GM19467 (cell line): Measurements from ENCODE around the gene DYNC1I1.

Experiments used
- ATAC-seq: cut with Tn5 transposase; IDR thresholded peaks from one replicate; pipeline ENCODE4 v1.9.1; 2021; ENCODE audit warnings: mild to moderate bottlenecking, moderate library complexity; ENCODE audit not compliant: unreplicated experiment

DYNC1I1 gene

GRCh38 chr7:96014617-96015016 lies 242.3 kb downstream of the DYNC1I1 start:
- ATAC-seq, result no peak

GRCh38 chr7:96016056-96016586 lies 243.8 kb downstream of the DYNC1I1 start:
- no peak for ATAC-seq

- ATAC-seq, result no peak
These were observed 244.4 kb downstream of the DYNC1I1 start for GRCh38 chr7:96016735-96017134.

- no peak for ATAC-seq
These were observed 245.5 kb downstream of the DYNC1I1 start for GRCh38 chr7:96017877-96018276.

GRCh38 chr7:96021568-96021967 lies 249.2 kb downstream of the DYNC1I1 start:
- no peak for ATAC-seq

GRCh38 chr7:96023387-96023786 lies 251.0 kb downstream of the DYNC1I1 start:
- no peak for ATAC-seq

GRCh38 chr7:96026010-96026409 lies 253.7 kb downstream of the DYNC1I1 start:
- ATAC-seq, result no peak

- no peak for ATAC-seq
These were observed 254.3 kb downstream of the DYNC1I1 start for GRCh38 chr7:96026611-96027010.

- no peak for ATAC-seq
These were observed 256.4 kb downstream of the DYNC1I1 start for GRCh38 chr7:96028729-96029128.

- ATAC-seq, result no peak
These were observed 260.8 kb downstream of the DYNC1I1 start for GRCh38 chr7:96033009-96033598.

GRCh38 chr7:96034940-96035727 lies 262.8 kb downstream of the DYNC1I1 start:
- no peak for ATAC-seq

- ATAC-seq, result no peak
These were observed 268.0 kb downstream of the DYNC1I1 start for GRCh38 chr7:96040250-96040772.

GRCh38 chr7:96041171-96041570 lies 268.8 kb downstream of the DYNC1I1 start:
- ATAC-seq, result no peak

GRCh38 chr7:96045181-96045580 lies 272.8 kb downstream of the DYNC1I1 start:
- no peak for ATAC-seq

GRCh38 chr7:96045919-96046318 lies 273.6 kb downstream of the DYNC1I1 start:
- no peak for ATAC-seq

- no peak for ATAC-seq
These were observed 279.9 kb downstream of the DYNC1I1 start for GRCh38 chr7:96052289-96052688.

GRCh38 chr7:96052860-96053470 lies 280.6 kb downstream of the DYNC1I1 start:
- ATAC-seq, result no peak

- no peak for ATAC-seq
These were observed 283.4 kb downstream of the DYNC1I1 start for GRCh38 chr7:96055717-96056116.

- no peak for ATAC-seq
These were observed 286.7 kb downstream of the DYNC1I1 start for GRCh38 chr7:96059075-96059474.

GRCh38 chr7:96061009-96061408 lies 288.7 kb downstream of the DYNC1I1 start:
- ATAC-seq, result no peak

- no peak for ATAC-seq
These were observed 289.5 kb downstream of the DYNC1I1 start for GRCh38 chr7:96061844-96062243.

GRCh38 chr7:96067321-96067720 lies 295.0 kb downstream of the DYNC1I1 start:
- no peak for ATAC-seq
